ENCODE data around the gene CBARP.

DNA sequence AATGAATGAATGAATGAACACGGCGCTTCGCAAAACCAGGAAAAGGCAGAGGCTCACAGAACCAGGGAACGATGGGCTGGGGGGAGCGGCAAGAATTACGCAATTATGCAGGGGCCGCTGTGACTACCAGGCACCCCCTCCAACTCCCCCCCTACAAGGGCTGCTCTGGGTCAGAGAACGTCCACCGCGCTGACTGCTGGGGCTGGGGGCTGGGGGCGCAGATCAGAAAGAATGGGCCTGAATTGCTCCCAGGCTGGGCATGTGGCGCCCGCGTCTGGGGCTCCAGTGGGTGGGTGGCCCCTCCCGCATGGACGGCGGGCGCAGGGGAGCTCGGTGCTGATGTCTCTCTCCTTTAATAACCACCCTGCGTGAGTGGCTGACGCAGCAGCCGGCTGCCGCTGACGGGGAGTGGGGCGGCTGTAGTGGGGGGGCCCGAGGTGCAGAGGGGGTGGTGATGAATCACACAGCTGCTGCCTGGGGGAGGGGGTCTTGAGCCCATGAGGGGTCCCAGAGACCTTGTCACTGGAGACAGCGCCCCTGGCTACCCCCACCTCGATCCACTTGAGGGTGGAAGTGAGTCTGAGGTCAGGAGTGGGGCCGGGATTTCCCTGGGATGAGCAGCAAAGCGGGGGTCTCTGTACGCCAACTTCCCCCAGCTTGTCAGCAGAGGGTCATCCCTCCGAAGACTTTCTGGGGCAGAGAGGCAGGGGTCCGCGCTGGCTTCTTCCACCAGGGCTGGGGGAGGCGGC lies 29.8 kb upstream of the CBARP start:
- TF ChIP-seq, protein P1, sequence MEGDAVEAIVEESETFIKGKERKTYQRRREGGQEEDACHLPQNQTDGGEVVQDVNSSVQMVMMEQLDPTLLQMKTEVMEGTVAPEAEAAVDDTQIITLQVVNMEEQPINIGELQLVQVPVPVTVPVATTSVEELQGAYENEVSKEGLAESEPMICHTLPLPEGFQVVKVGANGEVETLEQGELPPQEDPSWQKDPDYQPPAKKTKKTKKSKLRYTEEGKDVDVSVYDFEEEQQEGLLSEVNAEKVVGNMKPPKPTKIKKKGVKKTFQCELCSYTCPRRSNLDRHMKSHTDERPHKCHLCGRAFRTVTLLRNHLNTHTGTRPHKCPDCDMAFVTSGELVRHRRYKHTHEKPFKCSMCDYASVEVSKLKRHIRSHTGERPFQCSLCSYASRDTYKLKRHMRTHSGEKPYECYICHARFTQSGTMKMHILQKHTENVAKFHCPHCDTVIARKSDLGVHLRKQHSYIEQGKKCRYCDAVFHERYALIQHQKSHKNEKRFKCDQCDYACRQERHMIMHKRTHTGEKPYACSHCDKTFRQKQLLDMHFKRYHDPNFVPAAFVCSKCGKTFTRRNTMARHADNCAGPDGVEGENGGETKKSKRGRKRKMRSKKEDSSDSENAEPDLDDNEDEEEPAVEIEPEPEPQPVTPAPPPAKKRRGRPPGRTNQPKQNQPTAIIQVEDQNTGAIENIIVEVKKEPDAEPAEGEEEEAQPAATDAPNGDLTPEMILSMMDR (IDR thresholded peaks at IDR 0.05 in 2 of 3, conservative IDR thresholded peaks at IDR 0.05 in 1 of 3; ENCODE audit: borderline replicate concordance in 1 of 3, insufficient read depth in 1 of 3, low read depth in 2 of 3, low read length in 2 of 3) = no peak
- TF ChIP-seq EZH2phosphoT487 (IDR thresholded peaks at IDR 0.05; ENCODE audit: borderline replicate concordance) = no peak
